HepG2 (cell line): ENCODE measurements around the gene OR10W1. TPM values are rescaled to one million over a fixed set of nuclear protein-coding genes. Genes with fewer than 3 reads are reported as not detected.

Experiments used
- ATAC-seq: fragments of 200-7000 bp; cut with Tn5 transposase; 3 replicates; pipeline ENCODE4 v1.9.1; 2020; ENCODE audit warnings: mild to moderate bottlenecking, moderate library complexity
- BruUV-seq: library from RNA; stranded (reverse); fragments of 400-500 nt; replicated peaks from 2 replicates; lab custom pipeline; 2021; lab: Mats Ljungman, UMichigan
- CTCF ChIA-PET: fragments of 300-600 bp; formaldehyde crosslinking; extraction: SDS; loops from one replicate; lab custom pipeline; 2021; ENCODE audit warnings: low total read pairs, inconsistent platforms, low intra/inter-chr PET ratio; lab: Yijun Ruan, JAX
- POLR2A ChIA-PET: fragments of 350-600 bp; sonication (Branson Sonifier 250); formaldehyde crosslinking; loops from one replicate; lab custom pipeline; 2020; ENCODE audit warnings: antibody characterized with exemption, inconsistent platforms; lab: Yijun Ruan, JAX
- DNase-seq: peaks from one replicate; pipeline ENCODE4 v3.0.0-alpha.2; 2015; ENCODE audit warnings: low spot score
- FAIRE-seq: peaks from 3 replicates; lab custom pipeline; 2011; peaks lifted over from hg19 to GRCh38; lab: Jason Lieb, UNC
- H2AFZ ChIP-seq: one replicate; pipeline ENCODE4 v1.6.1; 2011; ENCODE audit warnings: low read length, inconsistent platforms
- H3K27ac ChIP-seq: fragments of 300-600 bp; 3 replicates; pipeline ENCODE4 v1.8.0; 2011; ENCODE audit warnings: mixed run types, mild to moderate bottlenecking, mixed read lengths, low read length, inconsistent platforms; ENCODE audit not compliant: insufficient read depth; ENCODE audit errors: extremely low read length
- H3K27me3 ChIP-seq, 2 experiments: fragments of 200-600 bp in 1 of 2; 2 replicates in 1 of 2; 3 replicates in 1 of 2; pipeline versions ENCODE4 v1.6.0 to v1.8.0; 2011; ENCODE audit warnings: low read length in 2 of 2, mild to moderate bottlenecking in 2 of 2, moderate library complexity in 2 of 2, inconsistent platforms in 1 of 2; ENCODE audit not compliant: insufficient read depth in 2 of 2, control insufficient read depth in 1 of 2
- H3K36me3 ChIP-seq, 2 experiments: fragments of 200-600 bp in 1 of 2; replicated peaks in 1 of 2; 2 replicates in 1 of 2; 3 replicates in 1 of 2; pipeline versions ENCODE4 v1.5.1 to v1.8.0; 2011; ENCODE audit warnings: low read length in 2 of 2, inconsistent platforms in 1 of 2; ENCODE audit not compliant: insufficient read depth in 2 of 2, control insufficient read depth in 1 of 2
- H3K4me1 ChIP-seq: 2 replicates; pipeline ENCODE4 v1.5.1; 2012; ENCODE audit warnings: low read length, inconsistent platforms; ENCODE audit not compliant: insufficient read depth
- H3K4me2 ChIP-seq: 2 replicates; pipeline ENCODE4 v1.6.0; 2011; ENCODE audit warnings: low read depth, low read length, inconsistent platforms
- H3K4me3 ChIP-seq, 3 experiments: fragments of 200-600 bp in 1 of 3; sonication (generic), shearing (Covaris generic) in 1 of 3; replicated peaks in 1 of 3; 2 replicates each; pipeline ENCODE4 v1.5.1; 2011 to 2016; ENCODE audit warnings: low read length in 3 of 3, inconsistent platforms in 2 of 3, low read depth in 2 of 3, mild to moderate bottlenecking in 2 of 3, control low read depth in 1 of 3, mixed read lengths in 1 of 3; ENCODE audit not compliant: insufficient read depth in 1 of 3
- H3K79me2 ChIP-seq: one replicate; pipeline ENCODE4 v1.6.1; 2011; ENCODE audit warnings: low read length, inconsistent platforms; ENCODE audit not compliant: insufficient read depth
- H3K9ac ChIP-seq: 2 replicates; pipeline ENCODE4 v1.6.0; 2011; ENCODE audit warnings: mild to moderate bottlenecking, low read depth, low read length, inconsistent platforms; ENCODE audit not compliant: insufficient read depth
- H3K9me3 ChIP-seq: 2 replicates; pipeline ENCODE4 v1.5.1; 2012; ENCODE audit warnings: mild to moderate bottlenecking, low read length
- H4K20me1 ChIP-seq: 2 replicates; pipeline ENCODE4 v1.6.0; 2011; ENCODE audit warnings: inconsistent platforms, mild to moderate bottlenecking, low read length, moderate library complexity; ENCODE audit not compliant: insufficient read depth
- CREB1 ChIP-seq, 2 experiments: fragments of 450-650 bp in 1 of 2; IDR thresholded peaks; 2 replicates each; pipeline ENCODE4 v1.6.1; 2016 to 2017; ENCODE audit warnings: control low read depth in 1 of 2, mild to moderate bottlenecking in 1 of 2, missing compliant biosample characterization in 1 of 2, missing genetic modification characterization in 1 of 2
- HIVEP1 ChIP-seq: sonication (generic); formaldehyde crosslinking; IDR thresholded peaks from 2 replicates; pipeline ENCODE4 v1.4.0; 2020; ENCODE audit warnings: mild to moderate bottlenecking, missing genetic modification reagents
- MBD4 ChIP-seq: IDR thresholded peaks from 2 replicates; pipeline ENCODE4 v1.6.1; 2012; ENCODE audit warnings: low read length, inconsistent platforms, borderline replicate concordance
- TGIF2 ChIP-seq: IDR thresholded peaks from 2 replicates; pipeline ENCODE4 v1.6.1; 2016; ENCODE audit warnings: control low read depth, missing compliant biosample characterization
- ZNF235 ChIP-seq: sonication (generic); formaldehyde crosslinking; IDR thresholded peaks from 2 replicates; pipeline ENCODE4 v1.8.1; 2023; ENCODE audit warnings: mild to moderate bottlenecking, missing genetic modification reagents, borderline replicate concordance
- WGBS: methylation state at CpG from one replicate; pipeline ENCODE4 v1.1.6; 2017; ENCODE audit warnings: low lambda C conversion rate; 5-methylcytosine and 5-hydroxymethylcytosine counted together
- in situ Hi-C: cut with HindIII; loops from 2 replicates; pipeline ENCODE4 v1.10.0; 2017; ENCODE audit warnings: low pct_unique_long_range_greater_than_20kb; ENCODE audit not compliant: extremely low pct_ligation_motif_present
- intact Hi-C: fragments of 100-400 bp; cut with micrococcal nuclease; formaldehyde crosslinking; loops from one replicate; pipeline ENCODE4 v1.10.0; 2022; ENCODE audit not compliant: unreplicated experiment
- polyA plus RNA-seq, 8 experiments: library from polyadenylated mRNA; depleted of rRNA in 3 of 8; stranded (reverse) in 7 of 8; unstranded in 1 of 8; fragments of >200 nt; fragmentation: Illumina TruSeq in 4 of 8; extraction: Trizol in 4 of 8; gene quantifications; 2 replicates each; pipeline versions ENCODE4 v1.2.1 to v1.2.3, GENCODE V29; 2011 to 2016; ENCODE audit warnings: low read depth in 4 of 8, missing spikeins in 1 of 8, mixed read lengths in 1 of 8; ENCODE audit not compliant: insufficient read depth in 1 of 8
- total RNA-seq, 5 experiments: library from RNA; depleted of rRNA; stranded (reverse); fragments of >200 nt; fragmentation: Illumina TruSeq; extraction: Trizol; gene quantifications; 2 replicates each; pipeline ENCODE4 v1.2.3, GENCODE V29; 2016; ENCODE audit warnings: low read depth in 1 of 5
- TF ChIP-seq, protein P1 (sequence below): sonication (generic); formaldehyde crosslinking; IDR thresholded peaks from 2 replicates; pipeline ENCODE4 v1.4.0; 2020; ENCODE audit warnings: missing genetic modification reagents, borderline replicate concordance
- TF ChIP-seq, protein P2 (sequence below): sonication (generic); formaldehyde crosslinking; conservative IDR thresholded peaks from 2 replicates; pipeline ENCODE4 v1.8.0; 2022; ENCODE audit warnings: mild to moderate bottlenecking, moderate library complexity, missing genetic modification reagents
- TF ChIP-seq, protein P3 (sequence below): sonication (generic); formaldehyde crosslinking; IDR thresholded peaks from 2 replicates; pipeline ENCODE4 v1.4.0; 2020; ENCODE audit warnings: mild to moderate bottlenecking, missing genetic modification reagents
- TF ChIP-seq, protein P4 (sequence below): fragments of 450-650 bp; IDR thresholded peaks from 2 replicates; pipeline ENCODE4 v1.6.1; 2017; ENCODE audit warnings: mild to moderate bottlenecking

Gene OR10W1
- total and polyA plus RNA-seq, 2 of the 13 experiments (the other 11 are each of a cell fraction or from before 2014, with no cell fraction given), result not detected

DNA sequence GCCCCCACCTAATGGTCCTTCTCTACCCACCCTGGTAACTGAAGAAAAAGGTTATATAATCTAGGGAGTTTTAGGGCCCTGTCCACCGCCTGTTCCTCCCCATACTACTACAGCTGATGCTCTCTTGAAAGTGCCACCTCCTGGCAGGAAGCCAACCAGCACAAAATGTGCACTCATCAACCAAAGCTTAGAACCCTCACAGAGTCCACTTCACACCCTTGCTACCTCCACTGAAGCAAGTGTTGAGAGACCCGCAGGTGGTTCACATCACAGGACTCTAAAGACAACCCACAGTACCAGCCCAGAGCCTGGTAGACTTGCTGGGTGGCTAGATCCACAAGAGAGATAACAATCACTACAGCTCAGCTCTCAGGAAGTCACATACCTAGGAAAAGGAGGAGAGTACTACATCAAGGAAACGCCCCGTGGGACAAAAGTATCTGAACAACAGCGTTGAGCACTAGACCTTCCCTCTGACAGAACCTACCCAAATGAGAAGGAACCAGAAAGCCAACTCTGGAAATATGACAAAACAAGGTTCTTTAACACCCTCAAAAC is 17.5 kb upstream of the OR10W1 start:
- in situ Hi-C loops, result loop anchor here (10.0 to 25.0 kb wide), 2 partner anchors 461 to 623 kb away; partner anchors contain the start of genes CLP1 and ZDHHC5
- POLR2A ChIA-PET, result interaction anchor here (1.0 kb wide), 1 partner anchor 507 kb away, joined by 3 read pairs; no protein-coding TSS in a partner anchor
- no peaks in the 10 kb centered on the region for H3K9me3 ChIP-seq
- H3K36me3 ChIP-seq, result no peaks in the 10 kb centered on the region
- H3K79me2 ChIP-seq, result no peaks in the 10 kb centered on the region
- TF ChIP-seq, protein P1, sequence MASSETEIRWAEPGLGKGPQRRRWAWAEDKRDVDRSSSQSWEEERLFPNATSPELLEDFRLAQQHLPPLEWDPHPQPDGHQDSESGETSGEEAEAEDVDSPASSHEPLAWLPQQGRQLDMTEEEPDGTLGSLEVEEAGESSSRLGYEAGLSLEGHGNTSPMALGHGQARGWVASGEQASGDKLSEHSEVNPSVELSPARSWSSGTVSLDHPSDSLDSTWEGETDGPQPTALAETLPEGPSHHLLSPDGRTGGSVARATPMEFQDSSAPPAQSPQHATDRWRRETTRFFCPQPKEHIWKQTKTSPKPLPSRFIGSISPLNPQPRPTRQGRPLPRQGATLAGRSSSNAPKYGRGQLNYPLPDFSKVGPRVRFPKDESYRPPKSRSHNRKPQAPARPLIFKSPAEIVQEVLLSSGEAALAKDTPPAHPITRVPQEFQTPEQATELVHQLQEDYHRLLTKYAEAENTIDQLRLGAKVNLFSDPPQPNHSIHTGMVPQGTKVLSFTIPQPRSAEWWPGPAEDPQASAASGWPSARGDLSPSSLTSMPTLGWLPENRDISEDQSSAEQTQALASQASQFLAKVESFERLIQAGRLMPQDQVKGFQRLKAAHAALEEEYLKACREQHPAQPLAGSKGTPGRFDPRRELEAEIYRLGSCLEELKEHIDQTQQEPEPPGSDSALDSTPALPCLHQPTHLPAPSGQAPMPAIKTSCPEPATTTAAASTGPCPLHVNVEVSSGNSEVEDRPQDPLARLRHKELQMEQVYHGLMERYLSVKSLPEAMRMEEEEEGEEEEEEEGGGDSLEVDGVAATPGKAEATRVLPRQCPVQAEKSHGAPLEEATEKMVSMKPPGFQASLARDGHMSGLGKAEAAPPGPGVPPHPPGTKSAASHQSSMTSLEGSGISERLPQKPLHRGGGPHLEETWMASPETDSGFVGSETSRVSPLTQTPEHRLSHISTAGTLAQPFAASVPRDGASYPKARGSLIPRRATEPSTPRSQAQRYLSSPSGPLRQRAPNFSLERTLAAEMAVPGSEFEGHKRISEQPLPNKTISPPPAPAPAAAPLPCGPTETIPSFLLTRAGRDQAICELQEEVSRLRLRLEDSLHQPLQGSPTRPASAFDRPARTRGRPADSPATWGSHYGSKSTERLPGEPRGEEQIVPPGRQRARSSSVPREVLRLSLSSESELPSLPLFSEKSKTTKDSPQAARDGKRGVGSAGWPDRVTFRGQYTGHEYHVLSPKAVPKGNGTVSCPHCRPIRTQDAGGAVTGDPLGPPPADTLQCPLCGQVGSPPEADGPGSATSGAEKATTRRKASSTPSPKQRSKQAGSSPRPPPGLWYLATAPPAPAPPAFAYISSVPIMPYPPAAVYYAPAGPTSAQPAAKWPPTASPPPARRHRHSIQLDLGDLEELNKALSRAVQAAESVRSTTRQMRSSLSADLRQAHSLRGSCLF (CRISPR knock-in tag), result no peak
- TF ChIP-seq ZNF235 (CRISPR knock-in tag) (no peak), HIVEP1 (CRISPR knock-in tag) (no peak), CREB1 (IDR thresholded peaks at IDR 0.05) (no peak), CREB1 (CRISPR knock-in tag; IDR thresholded peaks at IDR 0.05) (no peak), TGIF2 (CRISPR knock-in tag) (no peak), MBD4 (no peak)
- TF ChIP-seq, protein P2, sequence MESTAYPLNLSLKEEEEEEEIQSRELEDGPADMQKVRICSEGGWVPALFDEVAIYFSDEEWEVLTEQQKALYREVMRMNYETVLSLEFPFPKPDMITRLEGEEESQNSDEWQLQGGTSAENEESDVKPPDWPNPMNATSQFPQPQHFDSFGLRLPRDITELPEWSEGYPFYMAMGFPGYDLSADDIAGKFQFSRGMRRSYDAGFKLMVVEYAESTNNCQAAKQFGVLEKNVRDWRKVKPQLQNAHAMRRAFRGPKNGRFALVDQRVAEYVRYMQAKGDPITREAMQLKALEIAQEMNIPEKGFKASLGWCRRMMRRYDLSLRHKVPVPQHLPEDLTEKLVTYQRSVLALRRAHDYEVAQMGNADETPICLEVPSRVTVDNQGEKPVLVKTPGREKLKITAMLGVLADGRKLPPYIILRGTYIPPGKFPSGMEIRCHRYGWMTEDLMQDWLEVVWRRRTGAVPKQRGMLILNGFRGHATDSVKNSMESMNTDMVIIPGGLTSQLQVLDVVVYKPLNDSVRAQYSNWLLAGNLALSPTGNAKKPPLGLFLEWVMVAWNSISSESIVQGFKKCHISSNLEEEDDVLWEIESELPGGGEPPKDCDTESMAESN (CRISPR knock-in tag), result no peak
- TF ChIP-seq, protein P3, sequence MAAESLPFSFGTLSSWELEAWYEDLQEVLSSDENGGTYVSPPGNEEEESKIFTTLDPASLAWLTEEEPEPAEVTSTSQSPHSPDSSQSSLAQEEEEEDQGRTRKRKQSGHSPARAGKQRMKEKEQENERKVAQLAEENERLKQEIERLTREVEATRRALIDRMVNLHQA, result no peak
- TF ChIP-seq, protein P4, sequence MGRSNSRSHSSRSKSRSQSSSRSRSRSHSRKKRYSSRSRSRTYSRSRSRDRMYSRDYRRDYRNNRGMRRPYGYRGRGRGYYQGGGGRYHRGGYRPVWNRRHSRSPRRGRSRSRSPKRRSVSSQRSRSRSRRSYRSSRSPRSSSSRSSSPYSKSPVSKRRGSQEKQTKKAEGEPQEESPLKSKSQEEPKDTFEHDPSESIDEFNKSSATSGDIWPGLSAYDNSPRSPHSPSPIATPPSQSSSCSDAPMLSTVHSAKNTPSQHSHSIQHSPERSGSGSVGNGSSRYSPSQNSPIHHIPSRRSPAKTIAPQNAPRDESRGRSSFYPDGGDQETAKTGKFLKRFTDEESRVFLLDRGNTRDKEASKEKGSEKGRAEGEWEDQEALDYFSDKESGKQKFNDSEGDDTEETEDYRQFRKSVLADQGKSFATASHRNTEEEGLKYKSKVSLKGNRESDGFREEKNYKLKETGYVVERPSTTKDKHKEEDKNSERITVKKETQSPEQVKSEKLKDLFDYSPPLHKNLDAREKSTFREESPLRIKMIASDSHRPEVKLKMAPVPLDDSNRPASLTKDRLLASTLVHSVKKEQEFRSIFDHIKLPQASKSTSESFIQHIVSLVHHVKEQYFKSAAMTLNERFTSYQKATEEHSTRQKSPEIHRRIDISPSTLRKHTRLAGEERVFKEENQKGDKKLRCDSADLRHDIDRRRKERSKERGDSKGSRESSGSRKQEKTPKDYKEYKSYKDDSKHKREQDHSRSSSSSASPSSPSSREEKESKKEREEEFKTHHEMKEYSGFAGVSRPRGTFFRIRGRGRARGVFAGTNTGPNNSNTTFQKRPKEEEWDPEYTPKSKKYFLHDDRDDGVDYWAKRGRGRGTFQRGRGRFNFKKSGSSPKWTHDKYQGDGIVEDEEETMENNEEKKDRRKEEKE, result no peak
- no peaks in the 10 kb centered on the region for H4K20me1 ChIP-seq
- H3K4me1 ChIP-seq, result 0 out of 2 replicates have a peak, but pooled peaks cover 9% of the 10 kb centered on the region
- DNase-seq, result no peak
- H3K4me2 ChIP-seq, result no peak overlapping the region
- no TSS peak for BruUV-seq
- no peak for ATAC-seq
- intact Hi-C loops, result loop anchor here (5.0 kb wide), 1 partner anchor 468 kb away; no protein-coding TSS in a partner anchor
- H2AFZ ChIP-seq, result no peak overlapping the region
- no peaks in the 10 kb centered on the region for H3K27me3 ChIP-seq
- H3K9ac ChIP-seq, result no peak overlapping the region
- CTCF ChIA-PET, result no interaction called here
- no peak for FAIRE-seq
- WGBS, result 38% methylated on average over 5 of the region's 5 CpGs
- H3K4me3 ChIP-seq, result no peak overlapping the region
- no peak overlapping the region for H3K27ac ChIP-seq
